Breast epithelium (tissue), 3 donors: ENCODE results near the gene GRIA3.

Source experiments
- CTCF ChIP-seq, 3 donors: fragments of 450-650 bp; IDR thresholded peaks; one replicate each; pipeline ENCODE4 v1.5.1; 2016 to 2017; ENCODE audit warnings: antibody characterized with exemption in 3 of 3, mild to moderate bottlenecking in 3 of 3, moderate library complexity in 3 of 3
- POLR2A ChIP-seq: fragments of 450-650 bp; IDR thresholded peaks from one replicate; pipeline ENCODE4 v1.6.1; 2016; ENCODE audit warnings: antibody characterized with exemption, mild to moderate bottlenecking, moderate library complexity

DNA sequence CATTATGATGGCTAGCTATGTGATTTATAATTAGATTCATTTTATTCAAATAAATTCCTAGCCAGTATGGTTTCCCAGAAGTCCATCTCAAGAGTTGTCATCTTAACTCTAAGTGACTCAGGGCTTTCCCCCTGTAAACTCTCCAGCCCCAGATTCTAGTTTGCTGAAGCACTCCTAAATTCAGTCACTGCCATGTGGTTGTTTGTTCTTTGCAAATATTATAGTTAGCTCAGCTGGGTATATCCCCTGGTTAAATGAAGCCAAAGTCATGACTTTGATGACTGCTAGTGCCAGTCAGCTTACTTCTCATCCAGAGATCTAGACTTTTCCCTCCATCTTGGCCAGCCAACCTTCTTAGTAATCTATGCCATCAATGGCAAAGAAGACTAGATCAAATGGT is 126.0 kb downstream of the GRIA3 start:
- TF ChIP-seq CTCF (IDR thresholded peaks at IDR 0.05) (no peak), POLR2A (no peak)
